ENCODE results near the gene MYT1.
A peak's percentile ranks its signal among the peaks of the same experiment; 100 is the strongest.

MYT1 gene

GRCh38 chr20:64253443-64253842 is 89.2 kb downstream of the MYT1 start:
- DNase-seq: no peak

GRCh38 chr20:64254156-64254555 is 89.9 kb downstream of the MYT1 start:
- DNase-seq: peak in 1 of 2 experiments; percentile 11

GRCh38 chr20:64254571-64255360 is 90.5 kb downstream of the MYT1 start:
- DNase-seq: no peak

GRCh38 chr20:64255361-64256281 is 91.4 kb downstream of the MYT1 start, which contains the start of gene PCMTD2:
Gene PCMTD2 (plus strand): TSS chr20:64255748. CDS start chr20:64259966, 4,218 bp downstream.
- DNase-seq: peak; percentile 91

- no peak for DNase-seq
Measured at GRCh38 chr20:64256282-64256935, 92.2 kb downstream of the MYT1 start.

GRCh38 chr20:64257107-64257757 is 93.0 kb downstream of the MYT1 start:
- DNase-seq: no peak

GRCh38 chr20:64258071-64258823 is 94.0 kb downstream of the MYT1 start:
- DNase-seq: no peak

GRCh38 chr20:64260239-64260638 is 96.0 kb downstream of the MYT1 start:
- no peak for DNase-seq

GRCh38 chr20:64261138-64261537 is 96.9 kb downstream of the MYT1 start:
- no peak for DNase-seq

- DNase-seq: no peak
Measured at GRCh38 chr20:64264091-64264490, 99.8 kb downstream of the MYT1 start.

GRCh38 chr20:64265201-64265600 is 100.9 kb downstream of the MYT1 start:
- no peak for DNase-seq

- DNase-seq: no peak
Measured at GRCh38 chr20:64266988-64267387, 102.7 kb downstream of the MYT1 start.

- no peak for DNase-seq
Measured at GRCh38 chr20:64268174-64268573, 103.9 kb downstream of the MYT1 start.

- no peak for DNase-seq
Measured at GRCh38 chr20:64269604-64270411, 105.6 kb downstream of the MYT1 start.

- no peak for DNase-seq
Measured at GRCh38 chr20:64271636-64272035, 107.4 kb downstream of the MYT1 start.

GRCh38 chr20:64273109-64273508 is 108.9 kb downstream of the MYT1 start:
- no peak for DNase-seq

GRCh38 chr20:64276817-64277216 is 112.6 kb downstream of the MYT1 start:
- no peak for DNase-seq

GRCh38 chr20:64277571-64278316 is 113.5 kb downstream of the MYT1 start:
- DNase-seq: no peak

- no peak for DNase-seq
Measured at GRCh38 chr20:64278317-64278681, 114.0 kb downstream of the MYT1 start.

- no peak for DNase-seq
Measured at GRCh38 chr20:64279826-64280459, 115.7 kb downstream of the MYT1 start.

Data from activated T-cell treated with anti-CD3 and anti-CD28 coated beads, Interleukin-2, amount 50 U/mL, for 48 hours (primary cell).